Measurements from ENCODE around the gene SLC4A11. TPM values are rescaled to one million over a fixed set of nuclear protein-coding genes. Genes with fewer than 3 reads are reported as not detected.

The SLC4A11 gene
- total and polyA plus RNA-seq, 10 of the 15 experiments (the other 5 are each of a cell fraction or from before 2014, with no cell fraction given) = 0.07 to 2.3 (median 1.1) TPM

DNA sequence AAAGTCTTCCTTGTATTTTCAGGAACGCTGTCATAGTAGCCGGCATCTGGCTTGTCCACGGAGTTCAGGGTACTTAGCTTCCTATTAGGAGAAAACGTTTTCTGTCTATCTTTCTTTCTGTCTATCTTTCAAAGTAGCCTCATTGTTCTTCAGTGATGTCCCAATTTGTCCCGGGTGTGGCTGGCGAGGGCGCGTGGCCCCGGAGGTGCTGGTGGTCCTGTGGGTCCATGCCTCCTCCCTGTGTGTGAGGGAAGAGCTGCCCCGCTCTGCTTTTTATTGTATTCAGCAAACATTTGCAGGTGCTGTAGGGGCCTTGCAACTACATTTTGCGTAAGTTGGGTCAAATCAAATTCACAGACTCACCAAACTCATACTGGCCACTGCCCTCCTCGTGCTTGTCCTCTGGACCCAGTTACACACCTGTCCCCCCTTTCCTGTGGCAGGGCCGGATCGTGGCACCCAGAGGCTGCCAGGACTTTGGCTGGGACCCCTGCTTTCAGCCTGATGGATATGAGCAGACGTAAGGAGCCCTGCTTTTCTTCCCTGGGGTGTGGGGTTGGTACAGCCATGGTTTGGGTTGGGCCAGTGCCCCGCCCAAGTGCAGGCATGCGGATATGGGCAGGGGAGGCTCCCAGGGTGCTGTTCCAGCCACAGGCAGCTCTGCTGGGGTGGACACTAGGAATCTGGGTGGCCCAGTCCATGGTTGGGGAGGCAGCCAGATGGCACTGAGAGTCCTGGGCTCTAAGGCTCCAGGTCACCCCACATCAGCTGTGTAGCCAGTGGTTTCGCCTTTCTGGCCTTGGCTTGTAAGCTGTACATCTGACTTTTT is 17.4 kb downstream of the SLC4A11 start (continued):
- no peak for TF ChIP-seq SUPT20H (IDR thresholded peaks at IDR 0.05; ENCODE audit: borderline replicate concordance, control insufficient read depth, low read depth, low read length)
- TF ChIP-seq, protein P1, sequence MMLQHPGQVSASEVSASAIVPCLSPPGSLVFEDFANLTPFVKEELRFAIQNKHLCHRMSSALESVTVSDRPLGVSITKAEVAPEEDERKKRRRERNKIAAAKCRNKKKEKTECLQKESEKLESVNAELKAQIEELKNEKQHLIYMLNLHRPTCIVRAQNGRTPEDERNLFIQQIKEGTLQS (IDR thresholded peaks at IDR 0.05; ENCODE audit: borderline replicate concordance, extremely low read depth, low read depth, low read length) = no peak
- TF ChIP-seq, protein P2, sequence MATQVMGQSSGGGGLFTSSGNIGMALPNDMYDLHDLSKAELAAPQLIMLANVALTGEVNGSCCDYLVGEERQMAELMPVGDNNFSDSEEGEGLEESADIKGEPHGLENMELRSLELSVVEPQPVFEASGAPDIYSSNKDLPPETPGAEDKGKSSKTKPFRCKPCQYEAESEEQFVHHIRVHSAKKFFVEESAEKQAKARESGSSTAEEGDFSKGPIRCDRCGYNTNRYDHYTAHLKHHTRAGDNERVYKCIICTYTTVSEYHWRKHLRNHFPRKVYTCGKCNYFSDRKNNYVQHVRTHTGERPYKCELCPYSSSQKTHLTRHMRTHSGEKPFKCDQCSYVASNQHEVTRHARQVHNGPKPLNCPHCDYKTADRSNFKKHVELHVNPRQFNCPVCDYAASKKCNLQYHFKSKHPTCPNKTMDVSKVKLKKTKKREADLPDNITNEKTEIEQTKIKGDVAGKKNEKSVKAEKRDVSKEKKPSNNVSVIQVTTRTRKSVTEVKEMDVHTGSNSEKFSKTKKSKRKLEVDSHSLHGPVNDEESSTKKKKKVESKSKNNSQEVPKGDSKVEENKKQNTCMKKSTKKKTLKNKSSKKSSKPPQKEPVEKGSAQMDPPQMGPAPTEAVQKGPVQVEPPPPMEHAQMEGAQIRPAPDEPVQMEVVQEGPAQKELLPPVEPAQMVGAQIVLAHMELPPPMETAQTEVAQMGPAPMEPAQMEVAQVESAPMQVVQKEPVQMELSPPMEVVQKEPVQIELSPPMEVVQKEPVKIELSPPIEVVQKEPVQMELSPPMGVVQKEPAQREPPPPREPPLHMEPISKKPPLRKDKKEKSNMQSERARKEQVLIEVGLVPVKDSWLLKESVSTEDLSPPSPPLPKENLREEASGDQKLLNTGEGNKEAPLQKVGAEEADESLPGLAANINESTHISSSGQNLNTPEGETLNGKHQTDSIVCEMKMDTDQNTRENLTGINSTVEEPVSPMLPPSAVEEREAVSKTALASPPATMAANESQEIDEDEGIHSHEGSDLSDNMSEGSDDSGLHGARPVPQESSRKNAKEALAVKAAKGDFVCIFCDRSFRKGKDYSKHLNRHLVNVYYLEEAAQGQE (IDR thresholded peaks at IDR 0.05; ENCODE audit: low read depth, low read length) = no peak
- no peak for TF ChIP-seq NRF1 (conservative IDR thresholded peaks at IDR 0.05; ENCODE audit: low read depth, low read length)

All from GM12878 (cell line).